DMS53 (cell line): ENCODE data around the gene CELF1.
"Not testable (repeated sequence)": the region's sequence is repeated elsewhere in the genome, so short reads cannot be mapped to it uniquely, and the experiment has no call there.

Experiments
- DNase-seq: peaks from one replicate; lab custom pipeline; 2025; lab: John Stamatoyannopoulos, UW

Gene CELF1

DNA sequence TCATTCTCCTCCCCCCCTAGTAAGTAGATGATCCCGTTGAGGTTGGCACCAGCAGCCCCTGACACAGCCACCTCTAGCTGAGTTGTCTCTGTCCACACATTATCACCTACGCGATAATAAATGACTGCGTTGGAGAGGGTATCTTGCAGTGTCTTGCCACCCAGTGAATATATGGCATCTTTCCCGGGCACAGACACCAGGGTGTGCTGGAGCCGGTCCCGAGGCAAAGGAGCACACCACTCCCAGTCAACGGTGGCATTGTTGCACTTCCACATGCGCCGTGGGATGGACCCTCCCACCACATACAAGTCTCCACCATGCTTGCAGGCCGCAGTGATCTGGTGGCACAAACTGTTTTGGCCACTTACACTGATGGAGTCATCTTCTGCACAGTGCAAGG lies 20.4 kb upstream of the CELF1 start:
- DNase-seq: no peak

DNA sequence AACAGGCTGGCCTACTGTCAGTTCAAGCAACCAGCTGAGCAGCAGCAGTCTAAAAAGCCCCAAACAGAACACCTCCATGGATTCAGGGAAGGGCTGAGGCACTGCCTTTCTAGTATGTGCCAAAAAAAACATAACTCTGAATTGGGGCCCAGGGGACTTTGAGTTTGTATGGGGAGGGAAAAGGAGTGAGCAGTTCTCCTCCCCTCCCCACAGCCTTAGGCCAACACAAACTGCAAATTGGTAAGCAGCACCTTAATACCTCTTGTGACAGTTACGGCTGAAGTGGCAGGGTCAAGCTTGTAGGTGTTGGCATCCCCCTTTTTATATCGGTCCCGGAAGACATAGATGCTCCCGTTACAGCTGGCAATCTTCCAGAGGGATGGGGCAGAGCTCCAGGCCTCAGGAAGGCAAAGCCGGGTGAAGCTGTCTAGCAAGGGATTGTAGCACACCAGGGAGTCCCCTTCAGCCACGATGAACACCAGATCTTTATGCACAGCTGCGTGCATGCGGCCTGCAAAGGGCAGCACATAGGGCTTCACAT lies 19.9 kb upstream of the CELF1 start:
- no peak for DNase-seq

DNA sequence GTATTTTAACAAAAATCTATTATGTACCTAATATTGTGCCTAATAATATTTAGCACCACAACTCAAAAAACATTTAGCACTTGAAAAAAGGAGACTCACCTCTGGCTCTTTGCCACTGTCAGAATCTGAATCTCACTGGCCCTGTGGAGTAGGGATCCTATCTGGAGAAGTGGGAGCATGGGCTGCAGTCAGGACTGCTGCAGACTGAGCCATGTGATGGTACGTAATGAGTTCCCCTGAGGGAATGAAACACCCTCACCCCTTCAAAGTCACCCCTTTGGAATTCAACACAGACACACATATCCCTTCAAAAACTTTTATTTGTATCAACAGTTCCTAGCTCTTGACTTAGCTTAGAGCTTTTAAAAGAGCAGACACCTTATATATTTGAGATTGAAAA lies 19.0 kb upstream of the CELF1 start:
- DNase-seq: no peak

DNA sequence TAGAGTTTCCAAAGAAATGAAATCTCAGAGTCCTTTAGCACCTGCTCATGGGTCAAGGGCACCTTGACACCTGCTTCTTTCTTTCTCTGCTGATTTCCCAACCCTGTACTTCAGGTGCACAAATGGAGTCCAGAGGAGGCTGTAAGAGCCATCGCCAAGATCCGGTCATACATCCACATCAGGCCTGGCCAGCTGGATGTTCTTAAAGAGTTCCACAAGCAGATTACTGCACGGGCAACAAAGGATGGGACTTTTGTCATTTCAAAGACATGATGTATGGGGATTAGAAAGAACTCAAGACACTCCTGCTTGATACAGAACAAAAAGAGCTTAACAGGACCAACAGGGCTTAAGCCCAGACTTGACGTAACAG lies 18.4 kb upstream of the CELF1 start:
- DNase-seq: no peak

DNA sequence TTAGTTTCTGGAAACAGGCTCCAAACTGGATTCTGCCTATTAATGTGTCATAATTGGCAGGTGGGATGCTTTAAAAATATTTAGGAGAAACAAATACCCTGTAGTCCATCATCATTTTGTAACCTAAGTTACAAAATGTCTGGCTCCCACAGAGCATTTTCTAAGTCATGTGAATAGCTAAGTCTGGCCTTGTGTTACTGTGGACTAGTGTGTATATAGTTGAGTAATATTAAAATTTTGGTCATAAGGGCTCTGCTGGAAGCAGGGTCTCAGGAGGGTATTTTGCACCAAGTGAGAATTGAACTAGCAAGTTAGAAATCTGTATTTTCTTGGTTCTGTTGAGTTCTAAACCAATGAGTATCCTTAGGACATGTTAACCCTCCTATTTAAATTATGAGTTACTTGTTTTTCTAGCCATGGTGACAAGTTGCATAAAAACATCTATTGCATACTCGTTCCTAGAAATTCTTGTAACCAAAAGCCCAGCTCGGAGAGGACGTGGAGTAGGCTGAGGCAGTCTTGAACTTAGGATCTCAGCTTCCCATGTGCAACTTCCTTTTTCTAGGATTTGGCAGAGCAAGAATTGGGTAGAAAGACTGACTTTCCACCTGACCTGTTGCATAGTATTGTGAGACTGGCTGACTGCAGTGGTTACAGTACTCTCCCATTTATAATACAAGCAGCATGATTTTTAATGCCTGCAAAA lies 17.9 kb upstream of the CELF1 start:
- no peak for DNase-seq

DNA sequence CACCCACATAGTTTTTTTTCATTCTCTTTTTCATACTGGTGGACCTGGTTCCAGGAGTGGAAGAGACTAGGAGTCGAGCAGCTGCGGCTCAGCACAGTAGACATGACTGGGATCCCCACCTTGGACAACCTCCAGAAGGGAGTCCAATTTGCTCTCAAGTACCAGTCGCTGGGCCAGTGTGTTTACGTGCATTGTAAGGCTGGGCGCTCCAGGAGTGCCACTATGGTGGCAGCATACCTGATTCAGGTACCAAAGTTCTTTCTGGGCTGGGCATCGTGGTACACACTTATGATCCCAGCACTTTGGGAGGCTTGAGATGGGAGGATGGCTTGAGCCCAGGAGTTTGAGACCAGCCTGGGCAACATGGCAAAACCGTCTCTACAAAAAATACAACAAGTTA lies 16.7 kb upstream of the CELF1 start:
- DNase-seq: no peak

DNA sequence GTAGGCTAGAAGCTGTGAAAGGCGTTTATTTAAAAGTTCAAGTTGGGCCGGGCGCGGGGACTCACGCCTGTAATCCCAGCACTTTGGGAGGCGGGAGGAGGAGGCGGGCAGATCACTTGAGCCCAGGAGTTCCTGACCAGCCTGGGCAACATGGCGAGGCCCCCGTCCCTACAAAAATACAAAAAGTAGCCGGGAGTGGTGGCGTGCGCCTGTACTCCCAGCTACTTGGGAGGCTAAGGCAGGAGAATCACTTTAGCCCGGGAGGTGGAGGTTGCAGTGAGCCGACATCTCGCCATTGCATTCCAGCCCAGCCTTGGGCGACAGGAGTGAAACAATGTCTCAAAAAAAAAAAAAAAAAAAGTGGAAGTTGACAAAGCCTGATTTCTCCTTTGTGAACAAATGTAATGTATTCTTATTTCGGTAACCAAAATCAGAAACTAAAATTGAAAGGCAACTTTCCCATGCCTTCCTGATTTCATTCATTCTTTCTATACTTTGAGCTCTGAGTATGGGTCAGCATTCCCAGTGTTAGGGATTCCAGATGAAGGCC lies 13.3 kb upstream of the CELF1 start:
- DNase-seq: peak; percentile 48

DNA sequence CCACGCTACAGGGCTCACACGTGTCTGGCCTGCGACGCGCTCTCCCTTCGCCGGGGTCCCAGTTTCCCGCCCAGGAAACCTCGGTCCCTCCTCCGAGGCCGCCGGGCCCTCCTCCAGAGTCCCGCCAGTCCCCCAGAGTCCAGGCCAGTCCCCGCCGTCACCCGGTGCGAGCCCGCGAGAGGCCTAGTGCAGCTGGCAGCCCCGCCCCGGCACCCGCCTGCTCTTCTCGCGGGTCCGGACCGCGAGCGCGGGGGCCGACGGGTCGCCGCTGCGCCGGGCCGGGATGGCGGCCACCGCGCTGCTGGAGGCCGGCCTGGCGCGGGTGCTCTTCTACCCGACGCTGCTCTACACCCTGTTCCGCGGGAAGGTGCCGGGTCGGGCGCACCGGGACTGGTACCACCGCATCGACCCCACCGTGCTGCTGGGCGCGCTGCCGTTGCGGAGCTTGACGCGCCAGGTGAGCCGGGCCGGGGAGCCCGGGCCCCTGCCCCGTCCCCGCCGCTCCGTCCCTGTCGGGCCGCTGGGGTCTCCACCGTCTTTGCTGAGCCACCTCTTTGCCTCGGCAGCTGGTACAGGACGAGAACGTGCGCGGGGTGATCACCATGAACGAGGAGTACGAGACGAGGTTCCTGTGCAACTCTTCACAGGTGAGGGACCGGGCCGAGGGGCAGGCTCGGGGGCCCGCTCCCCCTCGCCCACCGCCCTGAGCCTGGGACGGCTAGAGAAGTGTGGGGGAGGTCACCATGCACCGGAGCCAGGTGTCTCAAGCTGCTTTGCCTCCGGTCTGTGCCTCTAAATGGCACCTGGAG lies 12.6 kb upstream of the CELF1 start, which contains the start of gene PTPMT1:
Gene PTPMT1, plus strand, starts transcription at position 260 of the 809 bp plus-strand sequence. Its CDS starts 24 bp downstream, at position 284.
- DNase-seq: peak; percentile 85

DNA sequence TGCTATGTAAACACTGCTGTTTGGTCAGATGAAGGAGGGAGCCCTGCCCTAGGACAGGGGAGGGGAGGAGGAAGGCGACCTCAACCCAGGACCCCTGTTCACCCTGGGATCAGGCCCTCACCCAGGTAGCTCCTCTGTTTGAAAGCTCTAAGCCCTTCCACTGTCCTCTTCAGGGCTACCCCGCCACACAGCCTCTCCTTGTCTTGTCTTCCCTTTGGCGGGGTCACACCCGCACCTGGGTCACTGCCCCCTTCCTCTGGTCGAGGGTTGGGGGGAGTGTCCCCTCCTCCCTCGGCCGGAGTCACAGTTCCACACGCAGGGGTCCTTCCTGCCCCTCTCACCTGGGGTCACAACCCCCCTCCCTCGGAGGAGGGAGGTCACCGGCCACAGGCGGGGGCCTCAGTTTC lies 12.0 kb upstream of the CELF1 start:
- DNase-seq: peak; percentile 18

DNA sequence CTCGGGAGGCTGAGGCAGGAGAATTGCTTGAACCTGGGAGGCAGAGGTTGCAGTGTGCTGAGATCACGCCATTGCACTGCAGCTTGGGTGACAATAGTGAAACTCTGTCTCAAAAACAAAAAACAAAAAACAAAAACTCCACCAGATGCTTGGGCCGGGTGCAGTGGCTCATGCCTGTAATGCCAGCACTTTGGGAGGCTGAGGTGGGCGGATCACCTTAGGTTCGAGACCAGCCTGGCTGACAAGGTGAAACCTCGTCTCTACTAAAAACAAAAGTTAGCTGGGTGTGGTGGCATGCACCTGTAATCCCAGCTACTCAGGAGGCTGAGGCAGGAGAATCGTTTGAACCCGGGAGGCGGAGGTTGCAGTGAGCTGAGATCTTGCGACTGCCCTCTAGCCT lies 11.4 kb upstream of the CELF1 start:
- DNase-seq: not testable (repeated sequence)

DNA sequence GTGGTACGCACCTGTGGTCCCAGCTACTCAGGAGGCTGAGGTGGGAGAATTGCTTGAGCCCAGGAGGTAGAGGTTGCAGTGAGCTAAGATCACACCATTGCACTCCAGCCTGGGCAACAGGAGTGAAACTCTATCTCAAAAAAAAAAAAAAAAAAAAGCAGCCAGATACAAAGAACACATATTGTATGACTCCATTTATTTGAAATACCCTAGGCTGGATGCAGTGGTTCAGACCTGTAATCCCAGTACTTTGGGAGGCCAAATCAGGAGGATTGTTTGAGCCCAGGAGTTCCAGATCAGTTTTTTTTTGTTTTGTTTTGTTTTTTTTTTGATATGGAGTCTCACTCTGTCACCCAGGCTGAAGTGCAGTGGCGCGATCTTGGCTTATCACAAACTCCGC lies 9.5 kb upstream of the CELF1 start:
- DNase-seq: not testable (repeated sequence)

DNA sequence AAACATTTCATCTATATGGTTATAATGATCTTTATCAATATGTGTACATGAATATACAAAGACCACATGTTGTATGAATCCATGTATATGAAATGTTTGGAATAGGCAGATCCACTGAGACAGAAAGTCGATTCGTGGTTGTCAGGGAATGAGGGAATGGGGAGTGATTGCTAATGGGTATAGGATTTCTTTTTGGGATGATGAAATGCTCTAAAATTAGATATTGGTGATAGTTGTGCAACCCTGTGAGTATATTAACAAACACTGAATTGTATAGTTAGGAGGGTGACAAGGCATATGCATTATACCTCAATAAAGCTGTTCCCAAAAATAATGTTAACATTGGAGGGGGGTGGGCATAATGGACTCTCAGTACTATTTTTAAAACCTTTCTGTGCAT lies 7.5 kb upstream of the CELF1 start:
- no peak for DNase-seq

DNA sequence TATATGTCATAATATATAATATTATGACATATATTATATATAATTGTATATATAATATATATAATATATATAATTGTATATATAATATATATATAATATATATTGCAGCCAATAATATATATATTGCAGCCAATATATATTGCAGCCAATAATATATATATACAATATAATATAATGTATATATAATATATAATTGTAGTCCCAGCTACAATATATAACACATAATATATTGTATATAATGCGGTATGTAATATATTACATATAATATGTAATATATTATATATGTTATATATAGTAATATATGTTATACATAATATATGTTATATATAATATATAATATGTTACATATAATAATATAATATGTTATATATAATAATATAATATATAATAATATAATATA lies 5.8 kb upstream of the CELF1 start:
- DNase-seq: no peak

DNA sequence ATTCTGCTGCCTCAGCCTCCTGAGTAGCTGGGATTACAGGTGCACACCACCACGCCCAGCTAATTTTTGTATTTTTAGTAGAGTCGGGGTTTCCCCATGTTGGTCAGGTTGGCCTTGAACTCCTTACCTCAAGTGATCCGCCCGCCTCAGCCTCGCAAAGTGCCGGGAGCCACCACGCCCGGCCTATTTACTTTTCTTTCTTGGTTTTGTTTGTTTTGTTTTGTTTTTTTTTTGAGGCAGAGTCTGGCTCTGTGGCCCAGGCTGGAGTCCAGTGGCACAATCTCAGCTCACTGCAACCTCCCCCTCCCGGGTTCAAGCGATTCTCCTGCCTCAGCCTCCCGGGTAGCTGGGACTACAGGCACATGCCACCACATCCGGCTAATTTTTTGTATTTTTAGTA lies 4.1 kb upstream of the CELF1 start:
- DNase-seq: not testable (repeated sequence)

DNA sequence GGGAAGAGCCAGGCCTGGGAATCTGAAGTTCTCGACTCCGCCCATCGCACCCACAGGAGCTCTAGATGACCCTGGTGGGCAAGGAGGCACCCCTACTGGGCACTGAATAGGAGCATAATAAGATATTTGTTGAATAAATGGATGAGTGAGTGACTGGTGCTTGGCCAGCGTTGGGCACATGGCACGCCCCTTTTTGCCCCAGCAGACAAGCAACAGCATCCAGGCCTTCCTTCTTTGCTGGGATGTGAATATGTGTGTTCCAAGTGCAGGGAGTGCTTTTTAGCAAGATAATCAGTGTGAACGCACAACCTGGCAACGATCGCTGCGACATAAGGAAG lies 443 bp upstream of the CELF1 start:
- DNase-seq: peak; percentile 87

DNA sequence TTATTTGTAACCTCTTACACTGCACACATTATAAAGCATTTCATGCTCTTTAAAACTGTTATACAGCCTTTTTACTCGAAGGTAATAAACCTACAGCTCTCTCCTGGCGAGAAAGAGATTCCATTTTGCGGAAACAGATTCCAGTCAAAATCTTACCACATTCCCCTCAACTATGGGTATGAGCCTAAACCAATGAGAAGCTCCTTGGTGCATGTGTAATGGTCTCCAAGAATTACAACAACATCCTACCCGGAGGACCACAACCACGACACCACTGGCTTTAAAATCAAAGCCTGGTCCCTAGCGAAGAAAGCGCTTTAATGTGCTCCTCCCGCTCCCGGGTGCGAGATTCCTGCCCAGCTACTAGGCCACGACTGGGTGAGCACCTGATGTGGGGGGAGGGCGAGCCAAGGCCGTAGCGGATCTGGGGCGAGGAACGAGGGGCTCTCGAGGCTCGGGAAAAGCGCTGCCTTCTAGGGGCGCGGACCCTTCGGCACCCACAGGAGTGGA lies 821 bp downstream of the CELF1 start:
- DNase-seq: peak; percentile 62

DNA sequence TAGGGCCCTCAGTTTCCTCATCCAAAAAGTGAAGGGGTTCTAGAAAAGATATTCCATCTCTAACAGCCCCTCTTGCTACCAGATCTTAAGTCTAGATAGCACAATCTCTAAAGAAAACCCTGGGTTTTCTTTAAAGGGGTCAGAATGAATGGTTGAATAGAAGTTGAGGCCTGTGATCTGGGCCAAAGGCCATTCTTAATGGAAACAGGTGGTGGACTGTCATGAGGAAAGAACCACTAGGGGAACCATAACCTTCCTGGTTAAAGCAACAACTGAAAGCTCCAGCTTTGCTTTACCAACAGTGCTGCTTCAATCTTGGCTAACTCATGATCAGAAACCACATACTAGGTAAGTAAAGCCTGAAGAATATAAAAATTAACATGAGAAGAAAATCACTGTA lies 1.8 kb downstream of the CELF1 start:
- DNase-seq: peak; percentile 36

DNA sequence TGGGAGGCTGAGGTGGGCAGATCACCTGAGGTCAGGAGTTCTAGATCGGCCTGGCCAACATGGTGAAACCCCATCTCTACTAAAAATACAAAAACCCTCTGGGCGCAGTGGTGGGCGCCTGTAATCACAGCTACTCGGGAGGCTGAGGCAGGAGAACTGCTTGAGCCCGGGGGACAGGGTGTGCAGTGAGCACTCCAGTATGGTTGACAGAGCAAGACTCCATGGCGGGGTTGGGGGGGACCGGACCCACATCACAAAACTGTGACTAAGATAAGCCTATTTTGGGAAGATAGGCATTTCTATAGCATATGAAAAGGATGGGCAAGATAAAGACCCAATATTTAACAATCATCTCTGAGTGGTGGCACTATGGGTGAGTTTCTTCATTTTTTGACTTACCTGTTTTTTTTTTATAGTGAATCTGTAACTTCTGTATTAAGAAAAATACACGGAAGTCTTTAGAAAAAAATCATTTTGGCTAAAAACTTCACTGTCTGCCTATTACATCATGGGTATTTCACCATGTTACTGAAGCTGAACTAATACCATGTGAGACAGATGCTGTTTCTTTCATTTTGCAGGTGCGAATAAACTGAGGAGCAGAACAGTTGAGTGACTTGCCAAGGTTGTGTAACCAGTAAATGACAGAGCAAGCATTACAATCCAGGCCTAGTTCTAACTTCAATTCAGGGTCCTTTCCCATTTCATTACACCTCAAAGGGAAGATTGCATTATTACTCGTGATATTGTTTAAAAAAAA lies 2.5 kb downstream of the CELF1 start:
- DNase-seq: no peak

DNA sequence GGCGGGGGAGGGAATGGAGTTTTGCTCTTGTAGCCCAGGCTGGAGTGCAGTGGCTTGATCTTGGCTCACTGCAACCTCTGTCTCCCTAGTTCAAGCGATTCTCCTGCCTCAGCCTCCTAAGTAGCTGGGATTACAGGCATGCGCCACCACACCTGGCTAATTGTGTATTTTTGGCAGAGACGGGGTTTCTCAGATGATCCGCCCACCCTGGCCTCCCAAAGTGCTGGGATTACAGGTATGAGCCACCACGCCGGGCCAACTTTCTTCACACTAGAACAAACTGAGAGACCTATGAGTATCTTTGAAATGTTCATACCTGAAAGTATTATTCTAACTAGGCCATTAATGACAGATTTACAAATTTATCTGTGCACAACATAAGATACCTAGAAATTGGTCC lies 6.7 kb downstream of the CELF1 start:
- not testable (repeated sequence) for DNase-seq

DNA sequence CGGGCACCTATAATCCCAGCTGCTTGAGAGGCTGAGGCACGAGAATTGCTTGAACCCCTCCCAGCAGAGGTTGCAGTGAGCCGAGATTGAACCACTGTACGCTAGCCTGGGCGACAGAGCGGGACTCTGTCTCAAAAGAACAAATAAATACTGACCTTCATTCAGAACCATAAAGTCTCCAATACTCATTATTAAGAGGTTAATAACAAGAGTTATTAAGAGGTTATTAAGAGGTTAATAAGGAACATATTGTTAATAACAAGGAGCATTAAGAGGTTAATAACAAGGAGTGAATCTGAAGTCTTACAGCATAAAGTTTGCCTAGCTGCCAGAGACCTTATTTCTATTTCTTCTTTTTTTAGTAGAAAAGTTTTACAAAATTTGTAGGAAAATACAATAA lies 7.6 kb downstream of the CELF1 start:
- no peak for DNase-seq

DNA sequence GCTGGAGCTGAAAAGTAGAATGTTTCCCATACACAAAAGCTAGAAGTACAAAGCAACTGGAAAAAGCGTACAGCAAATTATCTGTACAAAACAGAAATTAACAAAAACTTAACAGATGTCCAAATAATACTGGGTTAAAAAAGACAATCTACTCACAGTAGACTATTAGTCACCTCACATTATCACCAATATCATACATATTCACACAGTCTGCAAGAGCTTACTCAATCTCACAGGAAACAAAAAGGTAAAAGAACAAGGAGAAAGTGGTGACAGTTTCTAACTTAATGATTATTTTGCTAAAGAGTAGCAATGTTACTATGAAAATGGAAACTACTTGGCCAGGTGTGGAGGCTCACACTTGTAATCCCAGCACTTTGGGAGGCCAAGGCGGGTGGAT lies 11.9 kb downstream of the CELF1 start:
- DNase-seq: no peak

DNA sequence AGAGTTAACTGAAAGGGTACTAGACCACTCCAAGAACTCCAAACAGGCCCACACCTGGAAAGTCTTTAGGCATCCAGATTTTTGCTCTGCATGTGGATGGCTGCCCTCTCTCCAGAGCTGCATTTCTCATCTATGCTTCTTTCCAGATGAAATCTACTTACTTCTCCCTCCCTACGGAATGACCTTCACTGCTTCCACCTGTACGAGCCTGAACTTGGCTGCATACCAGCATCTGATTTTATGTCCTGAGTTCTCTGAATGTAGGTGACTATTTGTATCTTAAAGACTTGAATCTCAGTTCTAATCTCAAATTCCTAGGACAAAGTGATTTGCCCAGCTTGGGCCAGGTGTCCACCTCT lies 13.3 kb downstream of the CELF1 start:
- DNase-seq: no peak
